Central memory CD8-positive, alpha-beta T cell (primary cell): ENCODE data around the gene LZTS3.
"Not testable (repeated sequence)": the region's sequence is repeated elsewhere in the genome, so short reads cannot be mapped to it uniquely, and the experiment has no call there.

ENCODE experiments used
- ATAC-seq: fragments of 150-1000 bp; cut with Tn5 transposase; replicated peaks from 2 replicates; pipeline ENCODE4 v1.10.0; 2022; ENCODE audit warnings: mild to moderate bottlenecking, moderate FRiP score, moderate number of reproducible peaks; ENCODE audit not compliant: poor library complexity, severe bottlenecking; ENCODE audit errors: extremely low read depth
- DNase-seq, 2 donors: peaks; one replicate each; pipeline ENCODE4 v3.0.0; 2021; ENCODE audit warnings: low spot score in 2 of 2
- H3K27ac Mint-ChIP-seq: one replicate; pipeline ENCODE4 v1.8.0; 2022; ENCODE audit warnings: low read depth, mild to moderate bottlenecking, moderate library complexity, mixed read lengths
- H3K27me3 Mint-ChIP-seq: one replicate; pipeline ENCODE4 v1.8.0; 2022; ENCODE audit warnings: mixed read lengths
- H3K36me3 Mint-ChIP-seq: one replicate; pipeline ENCODE4 v1.8.0; 2022; ENCODE audit warnings: mild to moderate bottlenecking, moderate library complexity, mixed read lengths; ENCODE audit not compliant: insufficient read depth
- H3K4me1 Mint-ChIP-seq: one replicate; pipeline ENCODE4 v1.8.0; 2022; ENCODE audit warnings: mixed read lengths
- H3K4me3 Mint-ChIP-seq: one replicate; pipeline ENCODE4 v1.8.0; 2022; ENCODE audit warnings: mild to moderate bottlenecking, moderate library complexity, mixed read lengths
- H3K9me3 Mint-ChIP-seq: one replicate; pipeline ENCODE4 v1.8.0; 2022; ENCODE audit warnings: mixed read lengths

LZTS3 gene

GRCh38 chr20:3161316-3162079, 11.9 kb downstream of the LZTS3 start:
- Mint-ChIP-seq H3K4me1 (peaks cover 33% of the 10 kb centered on the region), H3K9me3 (no peaks in the 10 kb centered on the region), H3K4me3 (peak overlapping the region; percentile 33), H3K27me3 (no peaks in the 10 kb centered on the region), H3K27ac (no peak overlapping the region), H3K36me3 (peaks cover 19% of the 10 kb centered on the region)
- no peak for DNase-seq
- ATAC-seq, result no peak

DNA sequence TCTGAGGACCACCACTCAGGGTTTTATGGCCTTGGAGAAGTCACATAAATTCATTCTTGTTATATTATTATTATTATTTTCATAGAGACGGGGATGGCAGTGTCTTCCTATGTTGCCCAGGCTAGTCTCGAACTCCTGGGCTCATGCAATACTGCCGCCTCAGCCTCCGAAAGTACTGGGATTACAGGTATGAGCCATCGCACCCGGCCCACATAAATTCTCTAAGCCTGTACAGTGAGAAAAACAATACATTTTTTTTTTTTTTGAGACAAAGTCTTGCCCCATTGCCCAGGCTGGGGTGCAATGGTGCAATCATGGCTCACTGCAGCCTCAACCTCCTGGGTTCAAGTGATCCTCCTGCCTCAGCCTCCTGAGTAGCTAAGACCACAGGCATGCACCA, 12.9 kb downstream of the LZTS3 start:
- peaks cover 44% of the 10 kb centered on the region for H3K4me1 Mint-ChIP-seq
- H3K36me3 Mint-ChIP-seq, result peaks cover 19% of the 10 kb centered on the region
- peak overlapping the region; percentile 98 for H3K4me3 Mint-ChIP-seq
- H3K27me3 Mint-ChIP-seq, result no peaks in the 10 kb centered on the region
- DNase-seq (no peak), ATAC-seq (no peak)
- H3K27ac Mint-ChIP-seq, result peak overlapping the region; percentile 96
- no peaks in the 10 kb centered on the region for H3K9me3 Mint-ChIP-seq

DNA sequence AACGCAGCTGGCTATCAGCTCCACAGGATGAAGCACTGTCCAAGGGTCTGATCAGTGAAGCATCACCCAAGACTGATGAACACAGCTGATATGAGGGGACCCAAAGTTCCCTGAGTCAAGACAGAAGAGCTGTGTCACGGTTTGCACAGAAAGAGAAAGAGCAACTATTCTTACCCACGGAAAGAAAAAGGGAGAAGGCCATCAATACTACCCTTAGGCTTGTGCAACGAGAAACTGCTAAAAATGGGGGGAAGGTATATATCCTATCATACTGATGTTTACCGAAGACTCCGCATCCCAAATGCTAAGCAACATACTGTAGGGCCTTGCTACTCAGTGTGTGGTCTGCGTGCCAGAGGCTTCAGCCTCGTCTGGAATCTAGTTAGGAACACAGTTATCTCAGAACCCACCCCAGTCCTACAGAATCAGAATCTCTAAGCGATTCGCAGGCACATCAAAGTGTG, 14.3 kb downstream of the LZTS3 start:
- H3K4me3 Mint-ChIP-seq, result peak overlapping the region; percentile 98
- DNase-seq (no peak), ATAC-seq (peak; percentile 26)
- H3K9me3 Mint-ChIP-seq, result no peaks in the 10 kb centered on the region
- no peaks in the 10 kb centered on the region for H3K27me3 Mint-ChIP-seq
- peaks cover 24% of the 10 kb centered on the region for H3K36me3 Mint-ChIP-seq
- H3K4me1 Mint-ChIP-seq, result peaks cover 46% of the 10 kb centered on the region
- H3K27ac Mint-ChIP-seq, result peak overlapping the region; percentile 96

GRCh38 chr20:3157817-3158216, 15.5 kb downstream of the LZTS3 start:
- Mint-ChIP-seq H3K4me3 (peak overlapping the region; percentile 98), H3K27me3 (no peaks in the 10 kb centered on the region), H3K9me3 (no peaks in the 10 kb centered on the region), H3K27ac (peak overlapping the region; percentile 72), H3K4me1 (peaks cover 57% of the 10 kb centered on the region), H3K36me3 (peaks cover 30% of the 10 kb centered on the region)
- ATAC-seq (peak; percentile 4), DNase-seq (no peak)

DNA sequence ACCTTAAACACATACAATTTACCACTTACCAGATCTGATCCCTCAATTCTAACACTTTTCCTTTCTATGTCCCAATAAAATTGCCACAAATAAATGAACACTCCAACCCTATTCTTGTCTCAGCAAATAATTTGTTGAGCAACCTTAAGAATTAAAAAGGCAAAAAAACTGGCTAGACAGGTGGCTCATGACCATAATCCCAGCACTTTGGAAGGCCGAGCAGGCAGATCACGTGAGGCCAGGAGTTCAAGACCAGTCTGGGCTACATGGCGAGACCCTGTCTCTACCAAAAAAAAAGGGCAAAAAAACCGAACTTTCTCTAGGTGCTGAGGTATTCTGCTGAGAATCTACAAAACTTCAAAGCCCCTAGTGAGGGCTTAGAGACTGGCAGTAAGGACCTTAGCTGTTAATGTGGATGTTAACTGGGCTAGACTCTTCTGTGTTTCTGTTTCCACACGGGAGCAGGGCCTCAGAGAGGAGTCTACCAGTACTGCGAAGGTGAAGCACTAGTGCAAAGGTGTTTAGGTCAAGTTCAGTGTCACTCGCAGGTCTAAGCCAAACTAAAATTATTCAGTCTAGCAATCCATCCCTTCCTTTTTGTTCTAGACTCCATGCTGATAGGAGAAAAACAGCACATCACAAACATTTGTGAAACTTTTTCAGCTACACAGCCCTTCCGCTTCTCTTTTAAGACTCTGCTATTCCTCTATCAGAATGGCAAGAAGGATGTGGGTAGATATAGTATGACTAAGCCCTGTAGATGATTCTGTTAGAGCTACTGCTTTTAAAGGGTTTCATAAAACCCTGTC, 16.3 kb downstream of the LZTS3 start:
- peaks cover 63% of the 10 kb centered on the region for H3K4me1 Mint-ChIP-seq

GRCh38 chr20:3152057-3152644, 21.2 kb downstream of the LZTS3 start:
- Mint-ChIP-seq H3K27ac (peak overlapping the region; percentile 71), H3K36me3 (peaks cover 54% of the 10 kb centered on the region), H3K4me1 (peaks cover 71% of the 10 kb centered on the region)
- DNase-seq, H3K9me3 Mint-ChIP-seq, H3K27me3 Mint-ChIP-seq, ATAC-seq, H3K4me3 Mint-ChIP-seq: not testable (repeated sequence)

More for the DNA sequence above, 16.3 kb downstream of the LZTS3 start:
- Mint-ChIP-seq H3K36me3 (peaks cover 36% of the 10 kb centered on the region), H3K27ac (peak overlapping the region; percentile 72), H3K4me3 (peak overlapping the region; percentile 98), H3K27me3 (no peaks in the 10 kb centered on the region), H3K9me3 (no peaks in the 10 kb centered on the region)
- peak; percentile 84 for ATAC-seq
- DNase-seq, result no peak

DNA sequence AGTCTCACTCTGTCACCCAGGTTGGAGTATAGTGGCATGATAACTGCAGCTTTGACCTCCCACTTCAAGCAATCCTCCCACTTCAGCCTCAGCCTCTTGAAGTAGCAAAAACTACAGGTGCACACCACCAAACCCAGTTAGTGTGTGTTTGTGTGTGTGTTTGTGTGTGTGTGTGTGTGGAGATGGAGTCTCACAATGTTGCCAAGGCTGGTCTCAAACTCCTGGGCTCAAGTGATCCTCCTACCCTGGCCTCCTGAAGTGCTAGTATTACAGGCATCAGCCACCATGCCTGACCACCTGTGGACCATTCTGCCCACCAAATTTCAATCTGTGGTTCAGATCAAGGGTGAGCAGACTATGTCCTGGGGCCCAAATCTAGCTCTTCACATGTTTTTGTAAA, 22.4 kb downstream of the LZTS3 start:
- no peak for DNase-seq
- no peak overlapping the region for H3K4me3 Mint-ChIP-seq
- peak overlapping the region; percentile 14 for H3K27ac Mint-ChIP-seq
- H3K36me3 Mint-ChIP-seq, result peaks cover 58% of the 10 kb centered on the region
- peaks cover 67% of the 10 kb centered on the region for H3K4me1 Mint-ChIP-seq
- H3K27me3 Mint-ChIP-seq, result no peaks in the 10 kb centered on the region
- no peak for ATAC-seq
- no peaks in the 10 kb centered on the region for H3K9me3 Mint-ChIP-seq

- ATAC-seq, result no peak
- H3K4me3 Mint-ChIP-seq, result no peak overlapping the region
- peaks cover 45% of the 10 kb centered on the region for H3K36me3 Mint-ChIP-seq
- H3K4me1 Mint-ChIP-seq, result peaks cover 51% of the 10 kb centered on the region
- H3K27ac Mint-ChIP-seq, result no peak overlapping the region
- no peaks in the 10 kb centered on the region for H3K9me3 Mint-ChIP-seq
- H3K27me3 Mint-ChIP-seq, result no peaks in the 10 kb centered on the region
- DNase-seq, result no peak
Observed at GRCh38 chr20:3146732-3147341, 26.5 kb downstream of the LZTS3 start.

DNA sequence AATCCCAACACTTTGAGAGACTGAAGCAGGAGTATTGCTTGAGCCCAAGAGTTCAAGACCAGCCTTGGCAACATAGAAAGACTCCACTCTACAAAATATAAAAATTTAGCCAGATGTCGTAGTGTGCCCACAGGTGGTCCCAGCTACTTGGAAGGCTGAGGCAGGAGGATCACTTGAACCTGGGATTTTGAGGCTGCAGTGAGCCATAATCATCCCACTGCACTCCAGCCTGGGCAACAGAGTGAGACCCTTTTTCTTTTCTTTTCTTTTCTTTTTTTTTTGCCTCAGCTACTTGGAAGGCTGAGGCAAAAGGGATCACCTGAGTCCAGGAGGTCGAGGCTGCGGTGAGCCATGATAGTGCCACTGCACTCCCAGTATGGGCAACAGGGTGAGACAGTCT, 31.6 kb downstream of the LZTS3 start:
- DNase-seq (no peak), ATAC-seq (no peak)
- H3K27me3 Mint-ChIP-seq, result no peaks in the 10 kb centered on the region
- peaks cover 28% of the 10 kb centered on the region for H3K4me1 Mint-ChIP-seq
- H3K9me3 Mint-ChIP-seq, result no peaks in the 10 kb centered on the region
- no peak overlapping the region for H3K27ac Mint-ChIP-seq
- H3K4me3 Mint-ChIP-seq, result no peak overlapping the region
- H3K36me3 Mint-ChIP-seq, result peaks cover 16% of the 10 kb centered on the region

DNA sequence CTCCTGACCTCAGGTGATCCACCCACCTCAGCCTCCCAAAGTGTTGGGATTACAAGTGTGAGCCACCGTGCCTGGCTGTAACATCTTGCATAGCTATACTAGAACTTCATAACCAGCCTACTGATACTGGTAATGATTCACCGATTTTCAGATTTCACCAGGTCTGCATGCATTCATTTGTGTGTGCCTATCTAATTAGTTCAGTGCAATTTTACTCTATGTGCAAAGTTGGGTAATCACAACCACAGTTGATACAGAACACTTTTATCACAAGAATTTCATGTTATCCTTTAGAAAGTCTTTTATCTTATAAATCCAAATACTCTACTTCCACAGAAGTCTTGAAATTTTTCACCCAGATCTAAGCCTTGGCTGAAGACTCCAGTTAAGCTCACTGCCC, 35.9 kb downstream of the LZTS3 start:
- Mint-ChIP-seq H3K27ac (peak overlapping the region; percentile 55), H3K36me3 (peaks cover 5% of the 10 kb centered on the region), H3K4me3 (no peak overlapping the region), H3K4me1 (peaks cover 14% of the 10 kb centered on the region), H3K27me3 (no peaks in the 10 kb centered on the region), H3K9me3 (no peaks in the 10 kb centered on the region)
- DNase-seq (no peak), ATAC-seq (no peak)

- DNase-seq (no peak), ATAC-seq (no peak)
- Mint-ChIP-seq H3K9me3 (no peaks in the 10 kb centered on the region), H3K4me3 (no peak overlapping the region), H3K27me3 (no peaks in the 10 kb centered on the region), H3K36me3 (peaks cover 1% of the 10 kb centered on the region), H3K27ac (no peak overlapping the region), H3K4me1 (peaks cover 12% of the 10 kb centered on the region)
Observed at GRCh38 chr20:3135507-3136070, 37.8 kb downstream of the LZTS3 start.

DNA sequence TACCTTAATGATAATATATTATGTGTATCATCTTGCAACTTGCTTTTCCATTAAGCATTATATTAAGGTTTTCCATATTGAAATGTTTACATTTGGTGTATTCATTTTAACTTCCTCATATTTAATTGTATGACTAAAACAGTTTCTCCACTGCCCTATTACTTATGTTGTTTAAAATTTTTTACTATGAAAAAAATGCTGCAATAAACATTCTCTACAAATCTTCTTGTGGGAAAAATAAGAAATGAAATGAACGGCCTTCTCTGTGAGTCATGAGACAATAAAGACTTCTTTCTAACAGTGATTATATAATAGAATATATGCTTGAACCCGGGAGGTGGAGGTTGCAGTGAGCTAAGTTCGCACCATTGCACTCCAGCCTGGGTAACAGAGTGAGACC, 39.2 kb downstream of the LZTS3 start:
- Mint-ChIP-seq H3K4me3 (no peak overlapping the region), H3K4me1 (peaks cover 10% of the 10 kb centered on the region), H3K27ac (no peak overlapping the region), H3K27me3 (no peaks in the 10 kb centered on the region), H3K36me3 (peaks cover 1% of the 10 kb centered on the region), H3K9me3 (no peaks in the 10 kb centered on the region)
- DNase-seq (no peak), ATAC-seq (no peak)
